ENCODE results near the gene MTHFD1. TPM values are rescaled to one million over a fixed set of nuclear protein-coding genes. Genes with fewer than 3 reads are reported as not detected.

Gene MTHFD1
- total and polyA plus RNA-seq, 2 of the 4 experiments (the other 2 are of a cell fraction): 32.2 to 64.9 TPM

DNA sequence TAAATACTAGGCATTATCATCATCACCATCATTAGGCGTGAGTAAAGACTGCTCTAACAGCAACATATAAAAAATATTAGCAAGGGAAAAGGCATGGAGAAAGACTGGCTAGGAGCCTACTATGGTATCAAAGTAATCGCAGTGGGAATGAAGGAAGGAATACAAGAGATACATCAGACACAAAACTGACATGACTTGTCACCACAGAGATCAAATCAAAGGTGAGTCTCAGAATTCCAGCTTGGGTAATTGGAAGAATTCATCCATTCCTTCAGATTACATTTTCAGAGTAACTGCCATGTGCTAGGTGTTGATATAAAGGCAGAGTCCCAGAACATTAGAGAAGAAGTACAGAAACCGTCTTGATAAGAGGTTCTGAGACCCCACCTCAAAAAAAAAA lies 105.3 kb downstream of the MTHFD1 start:
- H2BK20ac ChIP-seq (ENCODE audit: low read depth, low read length): no peak overlapping the region
- in situ Hi-C loops (cut with MboI; ENCODE audit: low sequenced_read_pairs): loop anchor here (25.0 kb wide), 1 partner anchor 481 kb away; no protein-coding TSS in a partner anchor
- WGBS, 2 experiments (ENCODE audit: extremely low coverage in 2 of 2, insufficient read length in 1 of 2): no CpG with 5 or more reads among the region's 3 CpGs

More for the DNA sequence above, 105.3 kb downstream of the MTHFD1 start:
- no peak overlapping the region for H3K27ac ChIP-seq (ENCODE audit: insufficient read depth, low read length)
- no peak overlapping the region for H3K4ac ChIP-seq (ENCODE audit: low read depth, low read length)
- H2BK15ac ChIP-seq (ENCODE audit: low read depth, low read length): no peak overlapping the region
- ChIA-PET CTCF (interaction anchor here (0.6 kb wide), 1 partner anchor 123 kb away, joined by 4 read pairs; no protein-coding TSS in a partner anchor), POLR2A (ENCODE audit: unreplicated experiment) (no interaction called here)
- no peak overlapping the region for H2AFZ ChIP-seq (replicated peaks; ENCODE audit: low read length, poor library complexity)
- ATAC-seq (ENCODE audit: low read depth) (no peak), DNase-seq (no peak)
- TF ChIP-seq RCOR1 (IDR thresholded peaks at IDR 0.05; ENCODE audit: insufficient replicate concordance, low read length) (no peak), RFX5 (IDR thresholded peaks at IDR 0.05; ENCODE audit: low read depth, low read length) (no peak), FOS (IDR thresholded peaks at IDR 0.05; ENCODE audit: low read depth, low read length) (no peak), CHD1 (IDR thresholded peaks at IDR 0.05; ENCODE audit: low read depth, low read length) (no peak), RAD21 (IDR thresholded peaks at IDR 0.05; ENCODE audit: low read length) (no peak)
- 0 out of 2 replicates have a peak, but pooled peaks cover 1% of the 10 kb centered on the region for H3K36me3 ChIP-seq (ENCODE audit: control insufficient read depth, insufficient read depth, low read length)
- H2AK5ac ChIP-seq (ENCODE audit: low read depth, low read length): no peak overlapping the region
- H4K5ac ChIP-seq (ENCODE audit: low read depth, low read length): no peak overlapping the region
- H3K4me1 ChIP-seq (ENCODE audit: control insufficient read depth, insufficient read depth, low read length): no peaks in the 10 kb centered on the region
- no peak overlapping the region for H3K4me3 ChIP-seq (ENCODE audit: insufficient read depth, low read depth, low read length)
- dilution Hi-C loops (cut with HindIII; ENCODE audit: low sequenced_read_pairs, unreplicated experiment): no loop called here
- no peak overlapping the region for H3K4me2 ChIP-seq (ENCODE audit: low read depth, low read length)
- H3K79me1 ChIP-seq (ENCODE audit: low read depth in 1 of 2, low read length in 2 of 2): peaks cover 2 to 20% of the 10 kb centered on the region in 2 experiments; a peak in 3 of 4 replicates
- H4K20me1 ChIP-seq (ENCODE audit: insufficient read depth, low read length): no peaks in the 10 kb centered on the region
- no peak overlapping the region for H3K23ac ChIP-seq (ENCODE audit: low read depth, low read length)
- H4K8ac ChIP-seq (ENCODE audit: low read depth in 2 of 2, low read length in 2 of 2): no peak overlapping the region
- no peak overlapping the region for H3K9ac ChIP-seq (ENCODE audit: low read depth, low read length)
- no peaks in the 10 kb centered on the region for H3K9me3 ChIP-seq (ENCODE audit: control insufficient read depth, insufficient read depth, low read length)
- H3K9me1 ChIP-seq (ENCODE audit: insufficient read depth, low read length): no peaks in the 10 kb centered on the region; the same call in 1 of the 2 replicates
- no peak overlapping the region for H2BK5ac ChIP-seq (ENCODE audit: low read depth, low read length, poor library complexity, severe bottlenecking)
- no peaks in the 10 kb centered on the region for H3K27me3 ChIP-seq (ENCODE audit: control insufficient read depth, insufficient read depth, low read length)
- intact Hi-C loops (cut with micrococcal nuclease): no loop called here
- H4K91ac ChIP-seq (ENCODE audit: insufficient read depth, low read depth, low read length): no peak overlapping the region
- H3K14ac ChIP-seq (replicated peaks; ENCODE audit: low read depth, low read length): no peak overlapping the region
- no peak overlapping the region for H2BK120ac ChIP-seq (ENCODE audit: low read depth, low read length)
- no peak overlapping the region for H3K18ac ChIP-seq (ENCODE audit: low read depth, low read length)
- no peak overlapping the region for H2AK9ac ChIP-seq (replicated peaks; ENCODE audit: low read depth, low read length, poor library complexity)
- BruUV-seq (replicated peaks): no TSS peak
- no peak overlapping the region for H3K56ac ChIP-seq (ENCODE audit: extremely low read depth, insufficient read depth, low read length)

All from IMR-90 (cell line).